ENCODE measurements around the gene FAM47E.
"Not testable (repeated sequence)": the region's sequence is repeated elsewhere in the genome, so short reads cannot be mapped to it uniquely, and the experiment has no call there.

The FAM47E gene

GRCh38 chr4:76238701-76239100 is 12.8 kb upstream of the FAM47E start:
- CTCF ChIA-PET, result no interaction called here
- POLR2A ChIA-PET, result no interaction called here
- TF ChIP-seq CTCF (IDR thresholded peaks at IDR 0.05; ENCODE audit: insufficient read depth, low read length, missing control alignments), result no peak
- no peak for DNase-seq (ENCODE audit: low read depth, low spot score)
- no peak overlapping the region for H3K4me3 ChIP-seq (ENCODE audit: low read depth, low read length)

- DNase-seq (ENCODE audit: low read depth, low spot score), result no peak
- ChIA-PET CTCF (no interaction called here), POLR2A (no interaction called here)
- no peak for TF ChIP-seq CTCF (IDR thresholded peaks at IDR 0.05; ENCODE audit: insufficient read depth, low read length, missing control alignments)
- no peak overlapping the region for H3K4me3 ChIP-seq (ENCODE audit: low read depth, low read length)
Measured at GRCh38 chr4:76240236-76240635, 11.3 kb upstream of the FAM47E start.

- CTCF ChIA-PET; H3K4me3 ChIP-seq (ENCODE audit: low read depth, low read length); DNase-seq (ENCODE audit: low read depth, low spot score); POLR2A ChIA-PET: not testable (repeated sequence)
Measured at GRCh38 chr4:76243877-76244276, 7.6 kb upstream of the FAM47E start.

GRCh38 chr4:76246025-76246424 is 5.5 kb upstream of the FAM47E start:
- H3K4me3 ChIP-seq (ENCODE audit: low read depth, low read length), result no peak overlapping the region
- TF ChIP-seq CTCF (IDR thresholded peaks at IDR 0.05; ENCODE audit: insufficient read depth, low read length, missing control alignments), result no peak
- DNase-seq (ENCODE audit: low read depth, low spot score), result no peak
- POLR2A ChIA-PET, result no interaction called here
- CTCF ChIA-PET, result no interaction called here

- ChIA-PET CTCF (no interaction called here), POLR2A (no interaction called here)
- no peak overlapping the region for H3K4me3 ChIP-seq (ENCODE audit: low read depth, low read length)
- TF ChIP-seq CTCF (IDR thresholded peaks at IDR 0.05; ENCODE audit: insufficient read depth, low read length, missing control alignments), result no peak
- no peak for DNase-seq (ENCODE audit: low read depth, low spot score)
Measured at GRCh38 chr4:76246852-76247251, 4.7 kb upstream of the FAM47E start.

GRCh38 chr4:76250962-76251361 is 559 bp upstream of the FAM47E start:
- POLR2A ChIA-PET, result no interaction called here
- H3K4me3 ChIP-seq (ENCODE audit: low read depth, low read length), result no peak overlapping the region
- CTCF ChIA-PET, result no interaction called here
- DNase-seq (ENCODE audit: low read depth, low spot score), result no peak
- TF ChIP-seq CTCF (IDR thresholded peaks at IDR 0.05; ENCODE audit: insufficient read depth, low read length, missing control alignments), result no peak

GRCh38 chr4:76252271-76252653 is 741 bp downstream of the FAM47E start:
- CTCF ChIA-PET, result interaction anchor here (0.7 to 1.6 kb wide), 2 partner anchors 85 to 123 kb away, joined by 3 read pairs; no protein-coding TSS in a partner anchor
- DNase-seq (ENCODE audit: low read depth, low spot score), result no peak
- TF ChIP-seq CTCF (IDR thresholded peaks at IDR 0.05; ENCODE audit: insufficient read depth, low read length, missing control alignments), result no peak
- POLR2A ChIA-PET, result no interaction called here
- no peak overlapping the region for H3K4me3 ChIP-seq (ENCODE audit: low read depth, low read length)

Measured in AG04449 (cell line).